PFSK-1 (cell line): ENCODE data around the gene AK8.

Experiments used
- FOXP2 ChIP-seq: optimal IDR thresholded peaks from 2 replicates; pipeline ENCODE3; 2011; ENCODE audit warnings: borderline replicate concordance, control low read depth, inconsistent platforms; ENCODE audit not compliant: insufficient read depth; ENCODE audit errors: extremely low read length, extremely low read depth
- POLR2AphosphoS5 ChIP-seq: IDR thresholded peaks from 2 replicates; pipeline ENCODE4 v1.6.1; 2012; ENCODE audit warnings: low read depth, mild to moderate bottlenecking, control low read depth, low read length, moderate library complexity
- REST ChIP-seq, 2 experiments: IDR thresholded peaks; 2 replicates each; pipeline versions ENCODE4 v1.6.1 to v1.8.0; 2011 to 2012; ENCODE audit warnings: low read depth in 2 of 2, low read length in 2 of 2, control low read depth in 1 of 2, inconsistent platforms in 1 of 2, mild to moderate bottlenecking in 1 of 2, moderate library complexity in 1 of 2; ENCODE audit not compliant: insufficient read depth in 1 of 2
- SIN3A ChIP-seq: IDR thresholded peaks from 2 replicates; pipeline ENCODE4 v1.6.1; 2012; ENCODE audit warnings: mild to moderate bottlenecking, low read length, moderate library complexity, borderline replicate concordance; ENCODE audit not compliant: insufficient read depth
- TAF1 ChIP-seq: IDR thresholded peaks from 2 replicates; pipeline ENCODE4 v1.6.1; 2012; ENCODE audit warnings: low read length, control low read depth, borderline replicate concordance; ENCODE audit not compliant: insufficient read depth

GRCh38 chr9:132681561-132681960 is 196.5 kb downstream of the AK8 start:
- no peak for TF ChIP-seq REST (IDR thresholded peaks at IDR 0.05; ENCODE audit: insufficient read depth in 1 of 2, low read depth in 2 of 2, low read length in 2 of 2)
- TF ChIP-seq SIN3A, result no peak
- TF ChIP-seq POLR2AphosphoS5, result no peak
- no peak for TF ChIP-seq FOXP2
- no peak for TF ChIP-seq TAF1
